Neural cell (in vitro differentiated cells): ENCODE data around the gene FOXP2. TPM values are rescaled to one million over a fixed set of nuclear protein-coding genes. Genes with fewer than 3 reads are reported as not detected.

Experiments
- H2AFZ ChIP-seq: fragments of 200-600, 300-800 bp; sonication (generic), shearing (Covaris generic); 2 replicates; pipeline ENCODE4 v1.6.0; 2014; ENCODE audit warnings: low read depth, mild to moderate bottlenecking, antibody characterized with exemption, low read length, moderate library complexity
- H3F3A ChIP-seq: fragments of 200-600 bp; shearing (Covaris generic); 2 replicates; pipeline ENCODE4 v1.6.1; 2016; ENCODE audit warnings: mild to moderate bottlenecking, moderate library complexity, mixed read lengths, antibody characterized with exemption, low read length; ENCODE audit not compliant: insufficient read depth, poor library complexity, severe bottlenecking
- H3K27ac ChIP-seq: fragments of 200-600, 300-800 bp; sonication (generic), shearing (Covaris generic); 2 replicates; pipeline ENCODE4 v1.5.1; 2014; ENCODE audit warnings: mild to moderate bottlenecking, low read length, moderate library complexity
- H3K27me3 ChIP-seq: fragments of 300-800, 200-600 bp; sonication (generic), shearing (Covaris generic); 2 replicates; pipeline ENCODE4 v1.6.0; 2014; ENCODE audit warnings: mild to moderate bottlenecking, low read depth, low read length, moderate library complexity; ENCODE audit not compliant: insufficient read depth
- H3K36me3 ChIP-seq: fragments of 300-800, 200-600 bp; sonication (generic), shearing (Covaris generic); 2 replicates; pipeline ENCODE4 v1.5.1; 2014; ENCODE audit warnings: mild to moderate bottlenecking, antibody characterized with exemption, low read length, moderate library complexity; ENCODE audit not compliant: insufficient read depth
- H3K4me2 ChIP-seq: fragments of 300-800, 200-600 bp; sonication (generic), shearing (Covaris generic); 2 replicates; pipeline ENCODE4 v1.6.0; 2014; ENCODE audit warnings: mild to moderate bottlenecking, low read length
- H3K4me3 ChIP-seq: fragments of 300-800, 200-600 bp; sonication (generic), shearing (Covaris generic); 2 replicates; pipeline ENCODE4 v1.5.1; 2014; ENCODE audit warnings: mild to moderate bottlenecking, low read length, moderate library complexity
- H3K79me2 ChIP-seq: fragments of 200-600 bp; shearing (Covaris generic); replicated peaks from 2 replicates; pipeline ENCODE4 v1.6.0; 2014; ENCODE audit warnings: mild to moderate bottlenecking, low read length, moderate library complexity; ENCODE audit not compliant: insufficient read depth
- H3K9ac ChIP-seq: fragments of 300-800, 200-600 bp; sonication (generic), shearing (Covaris generic); 2 replicates; pipeline ENCODE4 v1.6.1; 2016; ENCODE audit warnings: mild to moderate bottlenecking, low read length, mixed read lengths
- H3K9me2 ChIP-seq: fragments of 200-600 bp; shearing (Covaris generic); 2 replicates; pipeline ENCODE4 v1.6.1; 2016; ENCODE audit warnings: mild to moderate bottlenecking, low read length, mixed read lengths; ENCODE audit not compliant: insufficient read depth
- H3K9me3 ChIP-seq: fragments of 200-600, 300-800 bp; sonication (generic), shearing (Covaris generic); 2 replicates; pipeline ENCODE4 v1.6.1; 2016; ENCODE audit warnings: mild to moderate bottlenecking, mixed run types, low read length, moderate library complexity, mixed read lengths
- H4K20me1 ChIP-seq: fragments of 200-600 bp; shearing (Covaris generic); 2 replicates; pipeline ENCODE4 v1.6.1; 2016; ENCODE audit warnings: mild to moderate bottlenecking, mixed run types; ENCODE audit not compliant: insufficient read depth
- CTCF ChIP-seq: fragments of 450-650 bp; IDR thresholded peaks from 2 replicates; pipeline ENCODE4 v1.5.1; 2014; ENCODE audit warnings: antibody characterized with exemption, mild to moderate bottlenecking, moderate library complexity; ENCODE audit not compliant: poor library complexity, severe bottlenecking
- EP300 ChIP-seq: fragments of 450-650 bp; conservative IDR thresholded peaks from 2 replicates; pipeline ENCODE4 v1.6.1; 2014; ENCODE audit warnings: antibody characterized with exemption, mild to moderate bottlenecking, moderate library complexity; ENCODE audit not compliant: poor library complexity, severe bottlenecking
- EZH2 ChIP-seq: fragments of 200-600, 300-800 bp; shearing (Covaris generic), sonication (generic); IDR thresholded peaks from 2 replicates; pipeline ENCODE4 v1.6.1; 2014; ENCODE audit warnings: antibody characterized with exemption, low read length, borderline replicate concordance, mild to moderate bottlenecking; ENCODE audit not compliant: insufficient read depth, poor library complexity, severe bottlenecking
- MXI1 ChIP-seq: fragments of 450-650 bp; conservative IDR thresholded peaks from 2 replicates; pipeline ENCODE4 v1.6.1; 2014; ENCODE audit warnings: antibody characterized with exemption, mild to moderate bottlenecking; ENCODE audit not compliant: poor library complexity, severe bottlenecking
- POLR2AphosphoS5 ChIP-seq: IDR thresholded peaks from 2 replicates; pipeline ENCODE4 v1.6.1; 2012
- RAD21 ChIP-seq: fragments of 450-650 bp; conservative IDR thresholded peaks from 2 replicates; pipeline ENCODE4 v1.6.1; 2014; ENCODE audit warnings: antibody characterized with exemption, mild to moderate bottlenecking, moderate library complexity
- REST ChIP-seq: IDR thresholded peaks from 2 replicates; pipeline ENCODE4 v1.6.1; 2012; ENCODE audit warnings: borderline replicate concordance
- SMC3 ChIP-seq: fragments of 450-650 bp; conservative IDR thresholded peaks from 2 replicates; pipeline ENCODE4 v1.6.1; 2014; ENCODE audit warnings: antibody characterized with exemption, mild to moderate bottlenecking, moderate library complexity; ENCODE audit not compliant: poor library complexity
- TAF1 ChIP-seq: IDR thresholded peaks from 2 replicates; pipeline ENCODE4 v1.6.1; 2012; ENCODE audit warnings: low read depth
- polyA plus RNA-seq: library from polyadenylated mRNA; depleted of rRNA; stranded (reverse); fragments of >200 nt; gene quantifications from 2 replicates; pipeline ENCODE4 v1.2.3, GENCODE V29; 2014

Gene FOXP2
- polyA plus RNA-seq, 1 donor from 2014 or later = 51.3 TPM

DNA sequence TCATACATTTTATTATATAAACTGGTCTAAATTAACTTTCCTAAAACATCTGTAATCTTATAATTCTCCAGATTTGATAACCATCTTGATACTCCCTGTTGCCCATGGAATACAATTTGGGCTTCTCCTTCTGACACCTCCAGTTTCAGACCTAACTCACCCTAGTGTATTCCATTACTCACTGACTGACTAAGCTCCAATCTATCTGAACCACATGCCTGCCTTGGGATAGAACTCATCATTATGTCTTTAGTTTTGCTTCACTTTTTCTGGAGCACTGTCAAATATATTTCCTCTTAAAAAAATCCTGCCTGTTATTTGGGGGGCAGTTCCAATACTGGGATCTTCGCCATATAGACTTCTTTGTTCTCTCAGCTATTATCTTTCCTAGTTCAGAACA lies 4.9 kb upstream of the FOXP2 start:
- Histone ChIP-seq H4K20me1 (no peaks in the 10 kb centered on the region), H3K9me3 (no peaks in the 10 kb centered on the region), H3F3A (no peaks in the 10 kb centered on the region), H3K9ac (no peak overlapping the region), H2AFZ (no peak overlapping the region), H3K4me2 (no peak overlapping the region), H3K27ac (no peak overlapping the region), H3K4me3 (no peak overlapping the region), H3K27me3 (no peaks in the 10 kb centered on the region), H3K9me2 (no peaks in the 10 kb centered on the region), H3K79me2 (no peaks in the 10 kb centered on the region), H3K36me3 (no peaks in the 10 kb centered on the region)
- TF ChIP-seq CTCF (no peak), RAD21 (no peak), TAF1 (no peak), REST (no peak), EP300 (no peak), MXI1 (no peak), SMC3 (no peak), EZH2 (no peak), POLR2AphosphoS5 (no peak)

GRCh38 chr7:114412548-114412947 lies 2.1 kb upstream of the FOXP2 start:
- Histone ChIP-seq H3K27me3 (no peaks in the 10 kb centered on the region), H3F3A (no peaks in the 10 kb centered on the region), H3K79me2 (no peaks in the 10 kb centered on the region)

More at GRCh38 chr7:114412548-114412947, 2.1 kb upstream of the FOXP2 start:
- TF ChIP-seq RAD21 (no peak), MXI1 (no peak), EZH2 (no peak), SMC3 (no peak), EP300 (no peak), POLR2AphosphoS5 (no peak), REST (no peak), TAF1 (no peak), CTCF (no peak)
- no peak overlapping the region for H3K27ac ChIP-seq
- no peak overlapping the region for H2AFZ ChIP-seq
- no peak overlapping the region for H3K9ac ChIP-seq
- no peak overlapping the region for H3K4me3 ChIP-seq
- H4K20me1 ChIP-seq = no peaks in the 10 kb centered on the region
- no peaks in the 10 kb centered on the region for H3K36me3 ChIP-seq
- no peaks in the 10 kb centered on the region for H3K9me2 ChIP-seq
- H3K4me2 ChIP-seq = peak overlapping the region; percentile 9
- H3K9me3 ChIP-seq = no peaks in the 10 kb centered on the region
